Karpas-422 (cell line): ENCODE data around the gene EPHA6. TPM values are rescaled to one million over a fixed set of nuclear protein-coding genes. Genes with fewer than 3 reads are reported as not detected.

Experiments used
- DNase-seq: peaks from one replicate; pipeline ENCODE4 v3.0.0-alpha.2; 2015
- H2AFZ ChIP-seq: fragments of 200-600 bp; sonication (generic); 2 replicates; pipeline ENCODE4 v1.6.1; 2014; ENCODE audit warnings: antibody characterized with exemption, low read length, mixed read lengths
- H3K27ac ChIP-seq: fragments of 200-600 bp; sonication (generic); 2 replicates; pipeline ENCODE4 v1.5.1; 2014; ENCODE audit warnings: mild to moderate bottlenecking, low read length, moderate library complexity
- H3K27me3 ChIP-seq: fragments of 200-600 bp; sonication (generic); 2 replicates; pipeline ENCODE4 v1.6.1; 2014; ENCODE audit warnings: low read length, mixed read lengths
- H3K36me3 ChIP-seq: fragments of 200-600 bp; sonication (generic); 2 replicates; pipeline ENCODE4 v1.6.1; 2014; ENCODE audit warnings: low read length, mixed read lengths; ENCODE audit not compliant: insufficient read depth
- H3K4me1 ChIP-seq: fragments of 200-600 bp; sonication (generic); 2 replicates; pipeline ENCODE4 v1.6.1; 2014; ENCODE audit warnings: mild to moderate bottlenecking, low read length, mixed read lengths
- H3K4me2 ChIP-seq: fragments of 200-600 bp; sonication (generic); 2 replicates; pipeline ENCODE4 v1.6.1; 2014; ENCODE audit warnings: low read length, low read depth, mild to moderate bottlenecking; ENCODE audit not compliant: poor library complexity, severe bottlenecking
- H3K4me3 ChIP-seq: fragments of 200-600 bp; sonication (generic); 2 replicates; pipeline ENCODE4 v1.5.1; 2014; ENCODE audit warnings: mild to moderate bottlenecking, antibody characterized with exemption, low read length, mixed read lengths
- H3K79me2 ChIP-seq: fragments of 200-600 bp; sonication (generic); 2 replicates; pipeline ENCODE4 v1.6.1; 2014; ENCODE audit warnings: mild to moderate bottlenecking, low read length, mixed read lengths
- H3K9ac ChIP-seq: fragments of 200-600 bp; sonication (generic); 2 replicates; pipeline ENCODE4 v1.6.0; 2014; ENCODE audit warnings: low read length
- H3K9me2 ChIP-seq: fragments of 200-600 bp; sonication (generic), shearing (Covaris generic); replicated peaks from 2 replicates; pipeline ENCODE4 v1.6.0; 2014; ENCODE audit warnings: mild to moderate bottlenecking, low read length, moderate library complexity; ENCODE audit not compliant: insufficient read depth
- H3K9me3 ChIP-seq: fragments of 300-700, 200-600 bp; sonication (generic); 2 replicates; pipeline ENCODE4 v1.6.1; 2014; ENCODE audit warnings: low read length, mixed read lengths
- H4K20me1 ChIP-seq: fragments of 200-600 bp; sonication (generic); 2 replicates; pipeline ENCODE4 v1.6.1; 2014; ENCODE audit warnings: mild to moderate bottlenecking, antibody characterized with exemption, low read length, low read depth; ENCODE audit not compliant: insufficient read depth
- total RNA-seq: library from RNA; depleted of rRNA; stranded (reverse); fragments of >200 nt; shearing (Covaris generic); gene quantifications from 2 replicates; pipeline ENCODE4 v1.2.3, GENCODE V29; 2014; ENCODE audit warnings: low replicate concordance

The EPHA6 gene
- total RNA-seq, 1 experiment from 2014 or later = not detected

- Histone ChIP-seq H3K4me3 (no peak overlapping the region), H3K27ac (no peak overlapping the region), H3K4me1 (no peaks in the 10 kb centered on the region), H3K79me2 (no peaks in the 10 kb centered on the region), H3K27me3 (no peaks in the 10 kb centered on the region), H4K20me1 (no peaks in the 10 kb centered on the region), H3K9me3 (peaks cover 6% of the 10 kb centered on the region; the same call in 1 of the 2 replicates), H3K9me2 (0 out of 2 replicates have a peak, but pooled peaks cover 3% of the 10 kb centered on the region), H3K36me3 (no peaks in the 10 kb centered on the region), H3K9ac (no peak overlapping the region), H3K4me2 (no peak overlapping the region), H2AFZ (no peak overlapping the region)
- DNase-seq = no peak
Observed at GRCh38 chr3:97161169-97161568, 346.8 kb downstream of the EPHA6 start.

- Histone ChIP-seq H3K4me2 (no peak overlapping the region), H3K27me3 (no peaks in the 10 kb centered on the region), H3K4me3 (no peak overlapping the region), H3K27ac (no peak overlapping the region), H3K9me2 (no peaks in the 10 kb centered on the region), H4K20me1 (no peaks in the 10 kb centered on the region), H2AFZ (no peak overlapping the region), H3K4me1 (no peaks in the 10 kb centered on the region), H3K9me3 (peaks cover 32% of the 10 kb centered on the region), H3K79me2 (no peaks in the 10 kb centered on the region), H3K9ac (no peak overlapping the region), H3K36me3 (no peaks in the 10 kb centered on the region)
- DNase-seq = no peak
Observed at GRCh38 chr3:97177242-97177641, 362.8 kb downstream of the EPHA6 start.

GRCh38 chr3:97181704-97182103 is 367.3 kb downstream of the EPHA6 start:
- DNase-seq = no peak

GRCh38 chr3:97187771-97188170 is 373.4 kb downstream of the EPHA6 start:
- Histone ChIP-seq H2AFZ (no peak overlapping the region), H3K9ac (no peak overlapping the region), H3K79me2 (no peaks in the 10 kb centered on the region), H3K9me2 (no peaks in the 10 kb centered on the region), H3K36me3 (no peaks in the 10 kb centered on the region), H3K9me3 (peaks cover 3% of the 10 kb centered on the region; the same call in 1 of the 2 replicates), H3K4me3 (no peak overlapping the region), H3K27ac (no peak overlapping the region), H3K27me3 (no peaks in the 10 kb centered on the region), H3K4me2 (no peak overlapping the region), H3K4me1 (no peaks in the 10 kb centered on the region), H4K20me1 (no peaks in the 10 kb centered on the region)
- DNase-seq = no peak

More at GRCh38 chr3:97181704-97182103, 367.3 kb downstream of the EPHA6 start:
- Histone ChIP-seq H2AFZ (no peak overlapping the region), H3K4me2 (no peak overlapping the region), H4K20me1 (no peaks in the 10 kb centered on the region), H3K4me1 (no peaks in the 10 kb centered on the region), H3K4me3 (no peak overlapping the region), H3K79me2 (no peaks in the 10 kb centered on the region), H3K9ac (no peak overlapping the region), H3K27me3 (no peaks in the 10 kb centered on the region), H3K9me2 (no peaks in the 10 kb centered on the region), H3K36me3 (no peaks in the 10 kb centered on the region), H3K9me3 (peaks cover 23% of the 10 kb centered on the region), H3K27ac (no peak overlapping the region)

- Histone ChIP-seq H3K36me3 (no peaks in the 10 kb centered on the region), H3K9me2 (no peaks in the 10 kb centered on the region), H2AFZ (no peak overlapping the region), H3K79me2 (no peaks in the 10 kb centered on the region), H3K9me3 (peaks cover 7% of the 10 kb centered on the region; the same call in 1 of the 2 replicates), H3K27me3 (no peaks in the 10 kb centered on the region), H3K4me1 (no peaks in the 10 kb centered on the region), H3K4me2 (no peak overlapping the region), H3K9ac (no peak overlapping the region), H3K4me3 (no peak overlapping the region), H4K20me1 (no peaks in the 10 kb centered on the region), H3K27ac (no peak overlapping the region)
- no peak for DNase-seq
Observed at GRCh38 chr3:97189835-97190234, 375.4 kb downstream of the EPHA6 start.

- Histone ChIP-seq H3K27me3 (no peaks in the 10 kb centered on the region), H4K20me1 (no peaks in the 10 kb centered on the region), H2AFZ (no peak overlapping the region), H3K79me2 (no peaks in the 10 kb centered on the region), H3K9ac (no peak overlapping the region), H3K4me3 (no peak overlapping the region), H3K4me2 (no peak overlapping the region), H3K9me3 (peaks cover 7% of the 10 kb centered on the region; the same call in 1 of the 2 replicates), H3K4me1 (no peaks in the 10 kb centered on the region), H3K9me2 (no peaks in the 10 kb centered on the region), H3K27ac (no peak overlapping the region), H3K36me3 (no peaks in the 10 kb centered on the region)
- no peak for DNase-seq
Observed at GRCh38 chr3:97197083-97197482, 382.7 kb downstream of the EPHA6 start.

- H3K9me2 ChIP-seq = no peaks in the 10 kb centered on the region
- H3K9ac ChIP-seq = no peak overlapping the region
- H3K36me3 ChIP-seq = no peaks in the 10 kb centered on the region
- no peaks in the 10 kb centered on the region for H3K27me3 ChIP-seq
- no peaks in the 10 kb centered on the region for H3K79me2 ChIP-seq
- H4K20me1 ChIP-seq = no peaks in the 10 kb centered on the region
- no peak overlapping the region for H3K4me3 ChIP-seq
- DNase-seq = no peak
- H2AFZ ChIP-seq = no peak overlapping the region
- peaks cover 7% of the 10 kb centered on the region; the same call in 1 of the 2 replicates for H3K9me3 ChIP-seq
- H3K4me1 ChIP-seq = no peaks in the 10 kb centered on the region
- H3K27ac ChIP-seq = no peak overlapping the region
- H3K4me2 ChIP-seq = no peak overlapping the region
Observed at GRCh38 chr3:97197830-97198229, 383.4 kb downstream of the EPHA6 start.

- Histone ChIP-seq H3K9me2 (no peaks in the 10 kb centered on the region), H4K20me1 (no peaks in the 10 kb centered on the region), H3K79me2 (no peaks in the 10 kb centered on the region), H3K27ac (no peak overlapping the region), H3K4me3 (no peak overlapping the region), H3K9me3 (no peaks in the 10 kb centered on the region; the same call in 1 of the 2 replicates), H2AFZ (no peak overlapping the region), H3K4me2 (no peak overlapping the region), H3K4me1 (no peaks in the 10 kb centered on the region), H3K36me3 (no peaks in the 10 kb centered on the region), H3K9ac (no peak overlapping the region), H3K27me3 (no peaks in the 10 kb centered on the region)
- no peak for DNase-seq
Observed at GRCh38 chr3:97200387-97200786, 386.0 kb downstream of the EPHA6 start.

- DNase-seq = no peak
Observed at GRCh38 chr3:97201814-97202213, 387.4 kb downstream of the EPHA6 start.

More at GRCh38 chr3:97201814-97202213, 387.4 kb downstream of the EPHA6 start:
- Histone ChIP-seq H3K9me3 (no peaks in the 10 kb centered on the region), H3K9me2 (no peaks in the 10 kb centered on the region), H3K4me2 (no peak overlapping the region), H2AFZ (no peak overlapping the region), H4K20me1 (no peaks in the 10 kb centered on the region), H3K4me3 (no peak overlapping the region), H3K27ac (no peak overlapping the region), H3K36me3 (no peaks in the 10 kb centered on the region), H3K27me3 (no peaks in the 10 kb centered on the region), H3K9ac (no peak overlapping the region), H3K4me1 (no peaks in the 10 kb centered on the region), H3K79me2 (no peaks in the 10 kb centered on the region)
